Sigmoid colon (tissue), 4 donors: ENCODE results near the gene CAMTA1.

ENCODE experiments used
- CTCF ChIP-seq, 4 experiments: fragments of 450-650 bp in 3 of 4; fragments of 200-600 bp in 1 of 4; IDR thresholded peaks; one replicate each; pipeline ENCODE4 v1.5.1; 2016 to 2019; ENCODE audit warnings: antibody characterized with exemption in 4 of 4, mild to moderate bottlenecking in 3 of 4, moderate library complexity in 2 of 4
- EP300 ChIP-seq, 4 donors: sonication (generic); formaldehyde crosslinking; IDR thresholded peaks; one replicate each; pipeline ENCODE4 v1.6.1; 2017; ENCODE audit warnings: antibody characterized with exemption in 4 of 4
- POLR2A ChIP-seq, 2 donors: fragments of 450-650 bp; IDR thresholded peaks; one replicate each; pipeline ENCODE4 v1.6.1; 2016; ENCODE audit warnings: antibody characterized with exemption in 2 of 2, mild to moderate bottlenecking in 2 of 2, moderate library complexity in 2 of 2

- TF ChIP-seq POLR2A (IDR thresholded peaks at IDR 0.05) (no peak), CTCF (IDR thresholded peaks at IDR 0.05) (no peak), EP300 (IDR thresholded peaks at IDR 0.05) (no peak)
Measured at GRCh38 chr1:6861075-6861724, 75.9 kb downstream of the CAMTA1 start.
